GM21723 (cell line): ENCODE data around the gene DGKH.

Experiments used
- ATAC-seq: cut with Tn5 transposase; IDR thresholded peaks from one replicate; pipeline ENCODE4 v1.9.1; 2021; ENCODE audit warnings: mild to moderate bottlenecking, moderate library complexity; ENCODE audit not compliant: unreplicated experiment

Gene DGKH

GRCh38 chr13:42272115-42272803 lies 223.8 kb downstream of the DGKH start, which contains the start of gene AKAP11:
Gene AKAP11, plus strand, starts transcription at chr13:42272152. Its CDS starts 14,197 bp downstream, at chr13:42286349.
- peak; percentile 26 for ATAC-seq

GRCh38 chr13:42272804-42273175 lies 224.3 kb downstream of the DGKH start:
- no peak for ATAC-seq

- no peak for ATAC-seq
Measured at GRCh38 chr13:42274386-42275097, 226.1 kb downstream of the DGKH start.

GRCh38 chr13:42275098-42275471 lies 226.6 kb downstream of the DGKH start:
- ATAC-seq = peak; percentile 28

- no peak for ATAC-seq
Measured at GRCh38 chr13:42275506-42275905, 227.1 kb downstream of the DGKH start.

GRCh38 chr13:42276683-42277082 lies 228.2 kb downstream of the DGKH start:
- no peak for ATAC-seq

- ATAC-seq = no peak
Measured at GRCh38 chr13:42277618-42278276, 229.3 kb downstream of the DGKH start.

- ATAC-seq = no peak
Measured at GRCh38 chr13:42279080-42279479, 230.6 kb downstream of the DGKH start.

GRCh38 chr13:42279986-42280385 lies 231.5 kb downstream of the DGKH start:
- ATAC-seq = no peak

- ATAC-seq = no peak
Measured at GRCh38 chr13:42280537-42280936, 232.1 kb downstream of the DGKH start.

- ATAC-seq = no peak
Measured at GRCh38 chr13:42283574-42283973, 235.1 kb downstream of the DGKH start.

GRCh38 chr13:42284068-42284467 lies 235.6 kb downstream of the DGKH start:
- no peak for ATAC-seq
